ENCODE results near the gene LRRK1.

DNA sequence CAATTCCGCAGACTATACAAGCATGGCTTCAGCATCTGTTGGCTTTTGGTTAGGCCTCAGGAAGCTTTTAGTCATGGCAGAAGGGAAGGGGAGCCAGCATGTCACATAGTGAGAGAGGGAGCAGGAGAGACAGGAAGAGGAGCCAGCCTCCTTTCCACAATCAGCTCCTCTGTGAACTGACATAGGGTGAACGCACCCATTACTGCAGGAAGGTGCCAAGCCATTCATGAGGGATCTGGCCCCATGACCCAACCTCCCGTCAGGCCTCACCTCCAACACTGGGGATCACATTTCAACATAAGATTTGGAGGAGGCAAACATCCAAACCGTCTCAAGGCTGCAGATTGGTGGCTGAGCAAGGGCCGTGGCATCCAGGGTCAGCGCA lies 106.3 kb downstream of the LRRK1 start:
- TF ChIP-seq, protein P1, sequence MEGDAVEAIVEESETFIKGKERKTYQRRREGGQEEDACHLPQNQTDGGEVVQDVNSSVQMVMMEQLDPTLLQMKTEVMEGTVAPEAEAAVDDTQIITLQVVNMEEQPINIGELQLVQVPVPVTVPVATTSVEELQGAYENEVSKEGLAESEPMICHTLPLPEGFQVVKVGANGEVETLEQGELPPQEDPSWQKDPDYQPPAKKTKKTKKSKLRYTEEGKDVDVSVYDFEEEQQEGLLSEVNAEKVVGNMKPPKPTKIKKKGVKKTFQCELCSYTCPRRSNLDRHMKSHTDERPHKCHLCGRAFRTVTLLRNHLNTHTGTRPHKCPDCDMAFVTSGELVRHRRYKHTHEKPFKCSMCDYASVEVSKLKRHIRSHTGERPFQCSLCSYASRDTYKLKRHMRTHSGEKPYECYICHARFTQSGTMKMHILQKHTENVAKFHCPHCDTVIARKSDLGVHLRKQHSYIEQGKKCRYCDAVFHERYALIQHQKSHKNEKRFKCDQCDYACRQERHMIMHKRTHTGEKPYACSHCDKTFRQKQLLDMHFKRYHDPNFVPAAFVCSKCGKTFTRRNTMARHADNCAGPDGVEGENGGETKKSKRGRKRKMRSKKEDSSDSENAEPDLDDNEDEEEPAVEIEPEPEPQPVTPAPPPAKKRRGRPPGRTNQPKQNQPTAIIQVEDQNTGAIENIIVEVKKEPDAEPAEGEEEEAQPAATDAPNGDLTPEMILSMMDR (conservative IDR thresholded peaks at IDR 0.05 in 1 of 2, IDR thresholded peaks at IDR 0.05 in 1 of 2; ENCODE audit: extremely low read depth in 1 of 2, insufficient read depth in 1 of 2, low read depth in 1 of 2, low read length in 2 of 2), result no peak
- no peak for TF ChIP-seq EZH2 (IDR thresholded peaks at IDR 0.05; ENCODE audit: borderline replicate concordance, low read length)

All from mammary epithelial cell (primary cell).